WERI-Rb-1 (cell line): Measurements from ENCODE around the gene TLR8.

Experiments used
- DNase-seq: peaks from one replicate; pipeline ENCODE4 v3.0.0-alpha.2; 2020
- H3K27ac ChIP-seq: fragments of 250-450 bp; sonication (Bioruptor Pico); 2 replicates; pipeline ENCODE4 v1.5.1; 2020; ENCODE audit warnings: mild to moderate bottlenecking, moderate library complexity
- H3K27me3 ChIP-seq: fragments of 250-450 bp; sonication (Bioruptor Pico); 2 replicates; pipeline ENCODE4 v1.5.1; 2021; ENCODE audit warnings: mild to moderate bottlenecking, low read depth, moderate library complexity; ENCODE audit not compliant: insufficient read depth, severe bottlenecking
- H3K36me3 ChIP-seq: fragments of 250-450 bp; sonication (Bioruptor Pico); 2 replicates; pipeline ENCODE4 v1.5.1; 2020; ENCODE audit warnings: mild to moderate bottlenecking, moderate library complexity
- H3K4me3 ChIP-seq: 2 replicates; pipeline ENCODE4 v1.5.1; 2011; ENCODE audit warnings: low read depth, mild to moderate bottlenecking, control low read depth, low read length
- H3K9me3 ChIP-seq: fragments of 250-450 bp; sonication (Bioruptor Pico); 2 replicates; pipeline ENCODE4 v1.5.1; 2021; ENCODE audit warnings: mild to moderate bottlenecking, moderate library complexity; ENCODE audit not compliant: severe bottlenecking
- TF ChIP-seq, protein P1 (sequence below): IDR thresholded peaks from 2 replicates; pipeline ENCODE4 v1.5.1; 2011; ENCODE audit warnings: low read depth, mild to moderate bottlenecking, control low read depth, inconsistent platforms, low read length

The TLR8 gene

DNA sequence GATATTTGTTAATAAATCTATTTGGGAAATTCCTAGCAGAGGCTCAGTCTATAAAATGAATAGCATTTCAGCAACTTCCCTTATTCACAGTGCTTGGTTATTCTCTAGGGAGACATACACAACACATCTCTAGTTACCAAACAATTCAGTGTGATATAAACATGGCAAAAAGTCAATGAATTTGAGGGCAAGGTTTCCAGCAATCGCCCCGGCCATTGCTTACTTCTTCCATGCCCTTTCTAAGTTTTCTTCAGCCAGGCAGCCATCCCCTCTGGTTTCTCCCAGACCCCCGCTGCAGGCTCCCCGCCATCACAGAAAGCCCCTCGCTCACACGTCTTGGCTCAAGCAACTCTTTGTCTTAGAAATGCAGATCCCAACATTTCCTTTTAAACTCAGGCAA lies 35.2 kb upstream of the TLR8 start:
- TF ChIP-seq, protein P1, sequence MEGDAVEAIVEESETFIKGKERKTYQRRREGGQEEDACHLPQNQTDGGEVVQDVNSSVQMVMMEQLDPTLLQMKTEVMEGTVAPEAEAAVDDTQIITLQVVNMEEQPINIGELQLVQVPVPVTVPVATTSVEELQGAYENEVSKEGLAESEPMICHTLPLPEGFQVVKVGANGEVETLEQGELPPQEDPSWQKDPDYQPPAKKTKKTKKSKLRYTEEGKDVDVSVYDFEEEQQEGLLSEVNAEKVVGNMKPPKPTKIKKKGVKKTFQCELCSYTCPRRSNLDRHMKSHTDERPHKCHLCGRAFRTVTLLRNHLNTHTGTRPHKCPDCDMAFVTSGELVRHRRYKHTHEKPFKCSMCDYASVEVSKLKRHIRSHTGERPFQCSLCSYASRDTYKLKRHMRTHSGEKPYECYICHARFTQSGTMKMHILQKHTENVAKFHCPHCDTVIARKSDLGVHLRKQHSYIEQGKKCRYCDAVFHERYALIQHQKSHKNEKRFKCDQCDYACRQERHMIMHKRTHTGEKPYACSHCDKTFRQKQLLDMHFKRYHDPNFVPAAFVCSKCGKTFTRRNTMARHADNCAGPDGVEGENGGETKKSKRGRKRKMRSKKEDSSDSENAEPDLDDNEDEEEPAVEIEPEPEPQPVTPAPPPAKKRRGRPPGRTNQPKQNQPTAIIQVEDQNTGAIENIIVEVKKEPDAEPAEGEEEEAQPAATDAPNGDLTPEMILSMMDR, result no peak
- Histone ChIP-seq H3K9me3 (no peaks in the 10 kb centered on the region), H3K27ac (no peak overlapping the region), H3K27me3 (peaks cover 92% of the 10 kb centered on the region), H3K36me3 (no peaks in the 10 kb centered on the region), H3K4me3 (no peak overlapping the region)
- DNase-seq, result no peak

DNA sequence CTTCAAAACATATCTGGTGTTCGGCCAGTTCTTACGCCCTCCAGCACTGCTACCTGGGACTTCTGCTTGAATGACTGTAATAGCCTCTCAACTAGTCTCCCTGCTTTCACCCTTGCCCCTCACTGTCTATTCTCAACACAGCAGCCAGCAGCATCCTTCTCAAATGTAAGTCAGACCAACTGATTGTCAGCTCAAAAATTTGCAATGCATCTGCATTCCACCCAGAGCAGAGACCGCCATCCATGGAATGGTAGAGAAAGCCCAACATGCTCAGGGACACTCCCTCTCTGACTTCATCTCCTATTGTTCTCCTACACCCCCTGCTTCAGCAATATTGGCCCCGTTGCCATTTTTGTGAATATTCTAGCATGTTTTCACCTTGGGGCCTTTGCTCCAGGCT lies 33.7 kb upstream of the TLR8 start:
- TF ChIP-seq, protein P1, result no peak
- Histone ChIP-seq H3K4me3 (no peak overlapping the region), H3K36me3 (no peaks in the 10 kb centered on the region), H3K9me3 (no peaks in the 10 kb centered on the region), H3K27ac (no peak overlapping the region), H3K27me3 (peaks cover 90% of the 10 kb centered on the region)
- no peak for DNase-seq

DNA sequence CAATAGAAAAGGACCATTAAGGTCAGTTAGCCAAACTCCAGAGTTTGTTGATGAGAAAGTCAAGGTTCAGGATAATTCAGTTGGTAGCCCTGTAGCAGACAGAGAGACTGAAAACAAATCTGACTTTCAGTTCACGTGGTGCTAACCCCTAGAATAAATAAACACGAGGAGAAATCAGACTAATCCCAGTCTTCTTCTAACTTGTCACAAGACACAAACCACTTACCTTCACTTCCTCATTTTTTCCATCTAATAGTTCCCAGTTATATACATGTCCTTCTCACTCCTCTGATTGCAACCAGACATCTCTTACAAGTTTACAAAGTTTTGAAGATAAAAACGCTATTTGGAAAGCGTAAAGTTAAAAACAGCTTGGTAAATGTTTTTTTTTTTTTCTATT lies 31.8 kb upstream of the TLR8 start:
- Histone ChIP-seq H3K27me3 (peaks cover 84% of the 10 kb centered on the region), H3K27ac (no peak overlapping the region), H3K36me3 (no peaks in the 10 kb centered on the region), H3K9me3 (no peaks in the 10 kb centered on the region), H3K4me3 (no peak overlapping the region)
- TF ChIP-seq, protein P1, result no peak
- no peak for DNase-seq

DNA sequence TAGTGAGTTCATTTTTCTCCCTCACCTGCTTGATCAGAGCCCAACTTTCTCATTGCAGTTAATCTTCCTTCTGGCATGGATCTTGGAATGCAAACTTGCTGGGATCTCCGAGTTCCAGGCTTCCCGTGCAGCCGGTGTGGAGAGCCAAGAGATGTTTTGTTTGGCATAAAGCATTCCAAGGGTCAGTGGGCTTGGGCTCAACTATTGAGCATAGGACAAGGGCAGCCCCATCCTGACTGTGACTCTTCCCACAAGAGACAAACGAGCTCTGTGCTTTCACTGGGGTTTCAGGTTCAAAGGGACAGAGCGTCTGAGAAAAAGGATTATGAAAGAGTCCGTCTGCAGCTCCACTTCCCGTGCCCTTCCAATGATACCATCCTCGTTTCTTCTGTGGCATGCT lies 29.0 kb upstream of the TLR8 start:
- TF ChIP-seq, protein P1, result no peak
- no peak overlapping the region for H3K4me3 ChIP-seq
- no peaks in the 10 kb centered on the region for H3K9me3 ChIP-seq
- H3K27me3 ChIP-seq, result peaks cover 74% of the 10 kb centered on the region
- no peak overlapping the region for H3K27ac ChIP-seq
- no peak for DNase-seq
- H3K36me3 ChIP-seq, result no peaks in the 10 kb centered on the region

DNA sequence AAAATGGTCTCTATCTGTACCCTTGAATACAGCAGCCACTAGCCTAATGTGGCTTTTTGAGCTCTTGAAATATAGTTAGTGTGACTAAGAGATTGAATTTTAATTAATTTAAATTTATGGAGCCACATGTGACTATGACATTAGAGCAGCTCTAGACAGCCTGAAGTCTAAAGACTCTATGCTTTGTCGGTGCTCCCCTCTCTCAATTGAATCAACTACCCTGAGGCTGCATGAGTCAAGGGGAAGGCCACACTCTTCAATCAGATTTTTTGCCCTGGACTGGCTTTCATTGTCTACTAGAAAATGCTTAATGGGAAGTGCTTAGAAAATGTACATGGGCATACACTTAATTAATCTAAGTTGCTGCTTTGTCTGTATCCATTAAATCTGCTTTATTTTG lies 27.9 kb upstream of the TLR8 start:
- DNase-seq, result no peak
- Histone ChIP-seq H3K27me3 (peaks cover 75% of the 10 kb centered on the region), H3K4me3 (no peak overlapping the region), H3K27ac (no peak overlapping the region), H3K36me3 (no peaks in the 10 kb centered on the region), H3K9me3 (no peaks in the 10 kb centered on the region)
- TF ChIP-seq, protein P1, result no peak

DNA sequence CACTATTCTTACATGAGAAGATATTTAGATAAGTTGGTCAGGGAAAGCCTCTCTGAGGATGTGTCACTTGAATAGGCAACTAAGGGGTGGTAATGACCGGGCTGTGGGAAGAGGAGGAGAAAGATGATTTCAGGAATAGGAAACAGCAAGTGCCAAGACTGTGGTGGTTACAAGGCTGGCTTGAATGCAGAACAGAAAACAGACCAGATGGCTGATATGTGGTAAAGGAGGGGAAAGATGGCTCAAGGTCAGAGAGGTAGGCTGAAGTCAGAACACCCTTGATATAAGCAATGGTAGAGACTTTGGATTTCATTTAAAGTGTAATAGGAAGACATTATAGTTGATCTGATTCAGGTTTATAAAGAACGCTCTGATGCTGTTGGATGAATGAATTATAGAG lies 24.5 kb upstream of the TLR8 start:
- Histone ChIP-seq H3K4me3 (no peak overlapping the region), H3K27me3 (peaks cover 74% of the 10 kb centered on the region), H3K9me3 (no peaks in the 10 kb centered on the region), H3K27ac (no peak overlapping the region), H3K36me3 (no peaks in the 10 kb centered on the region)
- TF ChIP-seq, protein P1, result no peak
- no peak for DNase-seq
